CD1c-positive myeloid dendritic cell (primary cell): ENCODE results near the gene IRX6.

Experiments
- DNase-seq: peaks from one replicate; pipeline ENCODE4 v3.0.0-alpha.2; 2016; ENCODE audit errors: extremely low spot score

The IRX6 gene

GRCh38 chr16:55367866-55368603, 44.0 kb downstream of the IRX6 start:
- peak; percentile 24 for DNase-seq

- no peak for DNase-seq
These were observed 45.1 kb downstream of the IRX6 start for GRCh38 chr16:55369151-55369550.

GRCh38 chr16:55370762-55371482, 46.9 kb downstream of the IRX6 start:
- peak; percentile 17 for DNase-seq

- no peak for DNase-seq
These were observed 48.9 kb downstream of the IRX6 start for GRCh38 chr16:55372792-55373488.

- no peak for DNase-seq
These were observed 49.5 kb downstream of the IRX6 start for GRCh38 chr16:55373489-55373832.

- no peak for DNase-seq
These were observed 52.0 kb downstream of the IRX6 start for GRCh38 chr16:55376045-55376444.

GRCh38 chr16:55376567-55377167, 52.7 kb downstream of the IRX6 start:
- no peak for DNase-seq

- no peak for DNase-seq
These were observed 53.8 kb downstream of the IRX6 start for GRCh38 chr16:55377840-55378239.

GRCh38 chr16:55378616-55379015, 54.6 kb downstream of the IRX6 start:
- DNase-seq = no peak

- no peak for DNase-seq
These were observed 55.4 kb downstream of the IRX6 start for GRCh38 chr16:55379371-55379770.

- DNase-seq = no peak
These were observed 55.9 kb downstream of the IRX6 start for GRCh38 chr16:55379876-55380390.
